Tibial artery (tissue), 4 donors: Measurements from ENCODE around the gene CDA.
A peak's percentile ranks its signal among the peaks of the same experiment; 100 is the strongest.

ENCODE experiments used
- DNase-seq, 2 donors: peaks; one replicate each; pipeline ENCODE4 v3.0.0-alpha.2; 2019
- H3K27ac ChIP-seq, 2 donors: fragments of 200-600 bp; sonication (generic) in 1 of 2; 1 replicate in 1 of 2; 2 replicates in 1 of 2; pipeline ENCODE4 v1.5.1; 2018 to 2019; ENCODE audit warnings: mild to moderate bottlenecking in 1 of 2
- H3K27me3 ChIP-seq, 2 donors: fragments of 200-600 bp; sonication (generic) in 1 of 2; one replicate each; pipeline versions ENCODE4 v1.5.1 to v1.6.0; 2016 to 2019
- H3K36me3 ChIP-seq, 3 donors: fragments of 200-600 bp; sonication (generic) in 2 of 3; one replicate each; pipeline ENCODE4 v1.5.1; 2016 to 2019; ENCODE audit warnings: mild to moderate bottlenecking in 2 of 3
- H3K4me1 ChIP-seq, 4 donors: fragments of 200-600 bp; sonication (generic) in 2 of 4; 1 replicate in 3 of 4; 2 replicates in 1 of 4; pipeline ENCODE4 v1.5.1; 2016 to 2019
- H3K4me3 ChIP-seq, 2 donors: fragments of 200-600 bp; sonication (generic) in 1 of 2; 1 replicate in 1 of 2; 2 replicates in 1 of 2; pipeline ENCODE4 v1.5.1; 2018 to 2019; ENCODE audit warnings: mild to moderate bottlenecking in 2 of 2
- H3K9me3 ChIP-seq, 3 donors: fragments of 200-600 bp; sonication (generic) in 1 of 3; one replicate each; pipeline ENCODE4 v1.5.1; 2016 to 2019
- CTCF ChIP-seq, 2 experiments: fragments of 200-600 bp in 1 of 2; fragments of 450-650 bp in 1 of 2; IDR thresholded peaks; one replicate each; pipeline ENCODE4 v1.5.1; 2017 to 2019; ENCODE audit warnings: antibody characterized with exemption in 2 of 2, mild to moderate bottlenecking in 1 of 2, moderate library complexity in 1 of 2
- intact Hi-C: fragments of 100-400 bp; cut with DNase I; formaldehyde crosslinking; loops from one replicate; pipeline ENCODE4 v1.15.0; 2023; ENCODE audit warnings: low total_unique reads

CDA gene

GRCh38 chr1:20654104-20654690 lies 65.3 kb downstream of the CDA start:
- Histone ChIP-seq H3K27me3 (no peaks in the 10 kb centered on the region), H3K9me3 (no peaks in the 10 kb centered on the region), H3K27ac (no peak overlapping the region), H3K4me3 (no peak overlapping the region), H3K36me3 (peaks cover 57 to 89% (median 83%) of the 10 kb centered on the region in 3 donors), H3K4me1 (peaks cover 0 to 9% (median 2%) of the 10 kb centered on the region in 4 donors)
- no peak for DNase-seq
- intact Hi-C loops: no loop called here
- no peak for TF ChIP-seq CTCF (IDR thresholded peaks at IDR 0.05)

- TF ChIP-seq CTCF (IDR thresholded peaks at IDR 0.05): no peak
- H3K36me3 ChIP-seq: peaks cover 40 to 63% (median 58%) of the 10 kb centered on the region in 3 donors
- no peaks in the 10 kb centered on the region for H3K27me3 ChIP-seq
- no peaks in the 10 kb centered on the region for H3K9me3 ChIP-seq
- peaks cover 0 to 26% (median 17%) of the 10 kb centered on the region in 4 donors for H3K4me1 ChIP-seq
- DNase-seq: no peak
- intact Hi-C loops: no loop called here
- H3K27ac ChIP-seq: no peak overlapping the region
- H3K4me3 ChIP-seq: no peak overlapping the region
Observed at GRCh38 chr1:20657024-20657423, 68.1 kb downstream of the CDA start.

- intact Hi-C loops: no loop called here
- no peak for TF ChIP-seq CTCF (IDR thresholded peaks at IDR 0.05)
- H3K9me3 ChIP-seq: no peaks in the 10 kb centered on the region
- H3K27me3 ChIP-seq: no peaks in the 10 kb centered on the region
- H3K4me1 ChIP-seq: peaks cover 0 to 32% (median 19%) of the 10 kb centered on the region in 4 donors
- H3K27ac ChIP-seq: no peak overlapping the region
- no peak overlapping the region for H3K4me3 ChIP-seq
- DNase-seq: no peak
- peaks cover 27 to 50% (median 45%) of the 10 kb centered on the region in 3 donors for H3K36me3 ChIP-seq
Observed at GRCh38 chr1:20658166-20658915, 69.4 kb downstream of the CDA start.

GRCh38 chr1:20660363-20660762 lies 71.5 kb downstream of the CDA start:
- H3K4me1 ChIP-seq: peaks cover 0 to 32% (median 19%) of the 10 kb centered on the region in 4 donors
- no peaks in the 10 kb centered on the region for H3K9me3 ChIP-seq
- peak overlapping the region; percentile 79 to 88 for H3K27ac ChIP-seq
- no peak for DNase-seq
- H3K36me3 ChIP-seq: peaks cover 13 to 31% (median 24%) of the 10 kb centered on the region in 3 donors
- H3K27me3 ChIP-seq: no peaks in the 10 kb centered on the region
- intact Hi-C loops: no loop called here
- peak overlapping the region; percentile 97 to 99 for H3K4me3 ChIP-seq
- no peak for TF ChIP-seq CTCF (IDR thresholded peaks at IDR 0.05)

- Histone ChIP-seq H3K27me3 (no peaks in the 10 kb centered on the region), H3K27ac (peak overlapping the region; percentile 79 to 88), H3K4me3 (peak overlapping the region; percentile 97 to 99), H3K9me3 (no peaks in the 10 kb centered on the region), H3K4me1 (peaks cover 0 to 32% (median 19%) of the 10 kb centered on the region in 4 donors), H3K36me3 (peaks cover 8 to 26% (median 20%) of the 10 kb centered on the region in 3 donors)
- no peak for DNase-seq
- TF ChIP-seq CTCF (IDR thresholded peaks at IDR 0.05): no peak
- intact Hi-C loops: no loop called here
Observed at GRCh38 chr1:20660847-20661206, 71.9 kb downstream of the CDA start.
